Activated CD8-positive, alpha-beta memory T cell treated with anti-CD3 and anti-CD28 coated beads for 4 hours (primary cell): ENCODE data around the gene NSF.
"Not testable (repeated sequence)": the region's sequence is repeated elsewhere in the genome, so short reads cannot be mapped to it uniquely, and the experiment has no call there.

Source experiments
- DNase-seq, 2 donors: peaks; one replicate each; pipeline ENCODE4 v3.0.0-alpha.2; 2020; ENCODE audit warnings: low read depth in 2 of 2

Gene NSF

DNA sequence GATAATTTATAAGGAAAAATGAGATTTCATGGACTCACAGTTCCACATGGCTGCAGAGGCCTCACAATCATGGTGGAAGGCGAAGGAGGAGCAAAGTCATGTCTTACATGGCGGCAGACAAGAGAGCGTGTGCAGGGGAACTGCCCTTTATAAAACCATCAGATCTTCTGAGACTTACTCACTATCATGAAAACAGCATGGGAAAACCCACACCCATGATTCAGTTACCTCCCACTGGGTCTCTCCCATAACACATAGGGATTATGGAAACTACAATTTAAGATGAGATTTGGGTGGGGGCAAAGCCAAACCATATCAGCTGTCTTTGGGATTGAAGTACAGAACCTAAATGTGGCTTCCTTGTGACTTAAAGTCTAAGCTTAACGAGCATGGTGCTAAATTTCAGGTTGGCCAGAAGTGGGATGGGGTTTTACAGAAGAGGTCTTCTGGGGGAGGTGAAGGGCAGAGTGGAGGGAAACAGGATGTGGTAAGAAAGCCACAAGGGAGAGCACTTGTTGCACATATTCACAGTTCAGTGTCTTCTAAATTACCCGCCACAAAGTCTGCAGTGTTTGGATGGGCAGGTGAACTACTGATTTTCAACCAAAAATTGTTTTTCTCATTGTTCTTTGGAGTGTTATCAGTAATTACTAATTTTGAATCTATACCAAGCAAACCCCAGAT lies 38.4 kb downstream of the NSF start:
- DNase-seq, result not testable (repeated sequence)

DNA sequence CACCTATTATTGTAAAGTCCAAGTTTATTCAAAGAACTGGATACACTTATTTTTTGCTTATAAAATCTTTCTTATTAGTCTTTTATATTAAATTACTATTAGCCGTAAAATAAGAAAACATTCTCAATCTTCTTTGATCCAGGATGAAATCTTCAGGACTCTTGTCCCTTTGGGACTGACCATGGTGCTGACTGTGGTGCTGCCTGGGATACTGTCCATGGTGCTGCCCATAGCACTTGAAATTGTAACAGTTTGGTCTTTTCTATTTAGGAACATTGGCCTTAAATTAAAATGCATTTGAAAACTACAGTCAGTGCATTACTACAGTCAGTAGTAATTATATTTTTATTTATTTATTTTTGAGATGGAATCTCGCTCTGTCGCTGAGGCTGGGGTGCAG lies 41.7 kb downstream of the NSF start:
- DNase-seq, result not testable (repeated sequence)

DNA sequence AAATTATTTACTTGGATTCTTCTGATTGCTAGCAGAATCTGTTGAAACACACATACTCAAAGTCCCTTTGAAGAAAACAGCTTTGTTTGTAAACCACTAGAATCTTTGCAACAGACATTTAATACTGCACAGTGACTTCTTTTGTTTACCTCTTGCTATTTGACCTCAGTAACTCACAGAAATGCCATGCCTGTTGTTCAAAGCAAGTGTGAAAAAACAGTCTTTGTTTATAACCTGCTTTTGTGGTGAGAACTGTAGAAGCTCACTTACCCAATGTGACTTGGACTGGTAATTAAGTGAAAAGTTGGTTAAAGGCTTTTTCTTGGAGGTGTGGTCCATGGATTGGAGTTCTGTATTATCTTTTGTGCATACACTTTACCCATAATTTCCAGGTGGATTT lies 44.4 kb downstream of the NSF start:
- DNase-seq, result not testable (repeated sequence)

DNA sequence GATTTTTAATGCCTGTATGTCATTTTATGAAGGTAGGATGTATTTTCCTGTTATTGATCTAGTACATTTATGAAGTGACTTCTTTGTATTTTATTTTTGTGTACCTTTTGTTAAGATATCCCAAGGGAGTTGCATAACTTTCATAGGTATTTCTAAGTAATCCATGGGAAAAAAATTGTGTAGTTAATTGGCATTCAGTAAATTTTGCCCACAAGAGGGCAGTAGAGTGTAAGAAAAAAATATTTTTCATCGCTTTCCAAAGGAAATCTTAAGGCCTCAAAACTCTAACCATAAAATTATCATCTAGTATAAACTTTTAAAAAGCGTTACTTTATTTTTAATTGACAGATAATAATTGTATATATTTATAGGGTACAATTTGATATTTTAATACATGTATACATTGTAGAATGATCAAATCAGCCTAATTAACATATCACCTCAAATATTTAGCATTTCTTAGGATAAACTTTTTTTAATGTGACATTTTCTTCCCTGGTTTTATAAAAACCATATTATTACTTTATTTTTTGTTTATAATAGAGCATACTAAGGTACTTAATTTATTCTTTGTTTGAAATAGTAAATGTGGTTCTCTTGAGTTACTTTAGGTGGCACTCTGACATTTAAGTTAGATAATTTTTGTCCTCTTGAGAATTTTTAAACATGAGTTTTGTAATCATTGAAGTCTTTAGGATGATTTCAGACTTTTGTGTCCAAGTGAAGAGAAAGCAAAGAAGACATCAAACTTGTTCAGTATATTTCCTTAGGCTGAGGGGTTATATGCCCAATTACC lies 51.6 kb downstream of the NSF start:
- not testable (repeated sequence) for DNase-seq

DNA sequence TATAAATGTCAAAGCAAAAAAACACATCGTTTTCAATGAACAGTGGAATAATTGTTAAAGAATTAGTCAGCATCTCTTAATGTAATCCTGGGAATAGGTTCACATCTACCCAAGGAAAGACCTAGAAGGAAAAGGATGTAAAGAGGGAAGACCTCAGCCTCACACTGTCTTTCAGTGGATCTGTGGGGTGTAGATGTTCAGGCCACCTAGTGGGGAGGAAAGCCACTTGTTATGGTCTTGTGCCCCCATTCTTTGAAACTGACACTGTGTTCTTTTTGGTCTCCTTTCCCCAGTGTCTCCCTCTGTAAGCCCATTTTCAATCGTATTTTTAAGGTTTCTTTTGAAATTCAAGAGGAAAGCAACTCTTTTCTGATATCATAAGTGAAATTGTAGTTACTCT lies 56.8 kb downstream of the NSF start:
- DNase-seq, result not testable (repeated sequence)

DNA sequence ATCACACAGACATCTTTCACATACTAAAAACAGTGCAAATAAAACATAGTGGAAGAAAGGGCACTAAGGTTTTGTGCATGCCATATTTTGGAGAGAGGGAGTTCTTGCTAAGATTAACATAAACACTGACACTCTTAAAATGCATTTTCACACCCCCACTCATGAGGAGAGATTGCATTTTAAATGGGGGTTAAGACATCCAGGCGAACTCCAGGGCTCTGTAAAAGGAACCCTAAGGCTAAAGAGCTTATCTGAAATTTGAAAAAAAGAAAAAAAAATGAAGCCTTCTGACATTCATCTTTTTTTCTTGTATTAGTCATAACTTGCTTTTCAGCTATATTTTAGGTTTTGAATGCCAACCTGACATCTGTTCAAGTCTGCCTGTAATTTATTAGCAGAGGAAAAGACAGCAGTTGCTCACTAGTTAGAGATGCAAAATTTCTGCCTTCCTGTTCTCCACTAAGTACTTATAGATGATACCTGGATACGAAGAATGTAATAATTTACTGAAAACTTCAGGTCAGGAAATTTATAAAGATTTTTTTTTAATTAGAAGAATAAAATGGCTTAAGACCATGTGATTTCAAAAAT lies 57.3 kb downstream of the NSF start:
- not testable (repeated sequence) for DNase-seq

DNA sequence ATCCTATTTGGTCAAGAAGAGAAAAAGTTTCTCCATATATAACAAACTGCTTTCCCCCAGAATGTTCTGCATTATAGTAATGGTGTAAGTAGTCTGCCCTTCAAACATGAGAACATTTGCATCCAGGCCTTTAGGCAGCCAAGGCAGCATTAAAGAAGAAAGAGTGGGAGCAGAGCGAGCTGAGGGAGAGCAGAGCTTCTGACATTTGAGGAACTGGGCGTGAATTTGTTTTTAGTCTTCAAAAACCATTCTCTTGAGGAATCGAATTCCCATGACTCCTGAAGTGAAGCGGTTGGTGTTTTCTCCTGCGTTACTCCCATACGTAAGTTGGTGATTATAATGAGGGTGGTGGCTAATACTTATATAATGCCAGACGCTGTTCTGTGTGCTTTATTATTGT lies 58.8 kb downstream of the NSF start:
- DNase-seq, result not testable (repeated sequence)

DNA sequence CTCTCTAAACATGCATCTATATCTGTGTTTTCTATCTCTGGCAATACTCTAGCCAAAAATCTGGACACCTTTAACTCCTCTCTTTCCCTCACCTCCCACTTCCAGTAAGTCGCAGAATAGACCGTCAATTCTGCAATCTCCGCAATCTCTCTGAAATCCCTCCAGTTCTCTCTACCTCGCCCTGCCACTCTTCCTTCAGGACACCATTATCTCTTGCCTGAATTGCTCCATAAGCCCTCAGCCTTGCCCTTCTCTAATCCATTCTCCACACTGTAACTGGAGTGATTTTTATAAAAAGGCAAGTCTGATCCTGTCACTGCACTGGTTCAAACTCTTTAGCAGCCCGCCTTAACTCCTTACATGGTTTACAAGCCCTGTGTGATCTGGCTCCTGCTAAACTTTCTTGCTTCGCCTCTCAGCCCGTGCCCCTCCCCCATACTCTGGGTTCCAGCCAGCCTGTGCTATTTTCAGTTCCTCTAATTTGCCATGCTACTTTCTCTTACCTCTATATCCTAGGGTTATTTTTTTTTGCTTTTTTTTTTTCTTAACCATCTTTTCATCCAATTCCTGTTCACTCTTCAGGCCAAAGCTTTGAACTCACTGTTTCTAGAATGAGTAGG lies 61.7 kb downstream of the NSF start:
- DNase-seq, result not testable (repeated sequence)

DNA sequence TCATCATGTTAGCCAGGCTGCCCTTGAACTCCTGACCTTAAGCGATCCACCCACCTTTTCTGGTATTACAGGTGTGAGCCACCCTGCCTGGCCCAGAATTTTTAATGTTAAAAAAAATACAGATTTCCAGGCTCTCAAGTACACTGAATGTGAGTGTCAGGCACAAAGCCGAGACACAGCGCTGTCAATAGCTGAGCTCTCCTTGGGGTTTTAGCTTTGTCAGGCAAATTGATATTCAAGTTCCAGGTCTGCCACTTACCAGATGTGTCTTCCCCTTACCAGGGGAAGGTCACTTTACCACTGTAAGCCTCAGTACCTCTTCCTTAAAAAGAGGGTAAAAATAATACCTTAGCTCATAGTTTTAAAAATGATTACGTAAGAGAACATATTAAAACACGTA lies 67.8 kb downstream of the NSF start:
- not testable (repeated sequence) for DNase-seq

DNA sequence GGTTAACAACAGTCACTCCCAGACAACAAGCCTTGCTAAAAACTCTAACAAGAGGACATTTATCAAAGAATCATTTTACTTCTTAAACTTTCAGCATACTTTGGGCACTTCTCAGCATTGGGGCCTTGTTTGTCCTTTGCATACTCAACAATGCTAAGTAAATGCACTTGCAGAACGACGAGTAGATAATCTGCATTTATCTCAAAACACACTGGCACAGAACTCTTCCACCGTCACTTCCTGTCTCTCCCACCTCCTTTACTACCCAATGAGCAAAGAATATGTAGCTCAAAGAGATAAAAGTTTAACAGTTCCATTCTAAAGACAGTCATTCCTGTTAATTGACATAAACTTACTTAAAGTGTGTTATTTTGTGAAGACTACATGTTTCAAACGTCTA lies 69.2 kb downstream of the NSF start:
- DNase-seq, result not testable (repeated sequence)

DNA sequence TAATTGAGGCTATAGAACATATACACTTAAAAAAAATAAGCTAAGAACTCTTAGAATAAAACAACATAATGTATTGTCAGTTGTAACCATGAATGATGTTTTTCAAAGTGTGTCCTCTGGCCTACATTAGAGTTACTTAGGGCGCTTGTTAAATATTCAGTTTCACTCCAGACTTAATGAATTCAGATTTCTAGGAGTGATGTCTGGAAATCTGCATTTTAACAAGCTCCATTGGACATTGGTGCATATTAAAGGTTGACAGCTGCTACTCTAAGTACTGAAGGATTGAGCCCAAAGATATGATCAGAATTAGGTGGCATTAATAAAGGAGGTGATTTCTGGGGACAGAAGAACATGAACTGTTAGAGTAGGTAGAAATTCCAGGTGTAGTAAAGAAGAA lies 72.7 kb downstream of the NSF start:
- DNase-seq, result not testable (repeated sequence)

DNA sequence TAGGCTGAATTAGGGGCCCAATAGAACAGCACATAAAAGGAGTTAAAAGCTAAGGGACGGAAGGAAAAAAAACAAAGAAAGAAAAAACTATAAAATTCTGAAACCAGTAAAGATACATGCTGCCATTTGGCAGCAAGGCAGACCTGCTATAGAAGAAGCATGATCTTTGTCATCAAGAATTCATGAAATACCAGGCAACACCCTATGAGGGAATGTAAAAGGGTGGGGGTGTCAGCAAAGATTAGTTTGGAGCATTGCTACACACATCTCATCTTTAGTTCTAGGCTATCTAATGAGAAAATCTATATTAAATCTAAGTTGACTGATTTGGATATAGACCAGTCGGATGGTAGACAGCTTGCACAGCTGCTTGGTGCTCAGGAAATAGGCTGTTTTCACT lies 73.1 kb downstream of the NSF start:
- DNase-seq, result not testable (repeated sequence)

DNA sequence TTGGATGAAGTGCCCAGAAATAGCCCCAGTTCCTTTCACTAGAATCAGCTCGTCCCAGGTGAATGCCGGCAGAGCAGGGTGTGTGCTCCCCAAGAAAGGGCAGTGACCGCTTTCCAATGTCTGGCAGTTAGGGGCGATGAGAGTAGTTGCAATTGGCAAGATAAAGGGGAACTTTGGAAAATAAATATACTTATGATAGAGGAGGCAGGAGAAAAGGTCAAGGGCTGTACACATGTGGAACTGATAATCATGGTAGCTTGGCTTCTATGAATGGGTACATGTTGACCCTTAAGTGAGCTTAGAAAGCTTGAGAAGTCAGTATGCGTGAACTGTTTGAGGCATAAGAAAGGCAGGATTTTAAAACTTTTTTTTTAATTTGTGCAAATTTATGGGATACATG lies 75.5 kb downstream of the NSF start:
- DNase-seq, result not testable (repeated sequence)

DNA sequence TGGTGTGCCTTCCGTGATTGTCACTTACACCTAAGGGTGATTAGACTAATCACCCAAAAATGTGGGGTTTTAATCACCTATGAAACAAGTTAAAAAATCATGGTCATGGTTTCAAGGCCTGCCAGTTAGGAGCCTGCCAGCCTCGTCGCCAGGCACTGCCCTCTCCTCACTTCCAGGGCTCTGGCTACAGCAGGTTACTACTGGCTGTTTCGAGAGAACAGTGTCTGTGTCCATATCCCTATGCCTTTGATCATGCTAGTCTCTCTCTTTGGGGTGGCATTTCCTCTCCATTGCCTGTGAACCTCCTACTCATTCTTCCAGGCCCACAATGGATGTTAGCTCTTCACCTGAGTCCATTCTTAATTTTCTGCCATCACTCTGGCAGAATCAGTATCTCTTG lies 80.3 kb downstream of the NSF start:
- not testable (repeated sequence) for DNase-seq

DNA sequence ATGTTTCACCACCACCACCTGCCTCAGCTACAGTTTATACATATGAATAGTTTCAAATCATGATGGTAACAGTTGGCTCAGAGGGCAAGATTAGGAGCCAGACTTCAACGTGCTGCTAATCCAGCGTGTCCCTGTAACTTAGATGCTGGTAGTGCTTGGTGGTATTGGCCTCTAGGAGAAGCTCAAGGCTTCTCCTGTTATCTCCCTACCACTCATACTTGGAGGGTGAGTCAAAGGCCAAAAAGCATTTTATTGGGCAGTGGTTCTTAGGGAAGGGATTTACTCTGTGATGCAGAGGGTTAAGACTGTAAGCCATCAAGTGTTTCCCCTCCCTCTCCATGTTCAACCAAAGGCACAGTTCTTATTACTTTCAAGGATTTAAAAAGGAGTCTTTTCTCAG lies 82.3 kb downstream of the NSF start:
- DNase-seq, result not testable (repeated sequence)

DNA sequence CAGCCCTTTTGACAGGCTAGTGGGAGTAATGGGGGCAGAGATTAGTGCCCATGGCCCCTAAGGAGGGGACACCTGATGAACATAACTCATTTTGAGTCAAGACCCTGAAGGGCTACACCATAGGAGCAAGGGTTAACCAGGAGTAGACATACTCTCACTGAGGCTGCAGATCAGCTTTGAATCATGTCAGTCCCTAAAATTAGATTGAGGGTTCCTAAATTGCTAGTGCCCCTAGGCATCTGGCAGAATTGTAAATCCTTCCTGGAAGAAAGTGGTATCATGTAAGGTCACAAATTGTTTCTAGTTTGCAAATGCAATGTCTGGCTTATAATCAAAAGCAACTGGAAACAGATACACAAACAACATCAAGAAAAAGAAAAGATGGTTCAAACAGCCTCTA lies 87.3 kb downstream of the NSF start:
- DNase-seq, result not testable (repeated sequence)

DNA sequence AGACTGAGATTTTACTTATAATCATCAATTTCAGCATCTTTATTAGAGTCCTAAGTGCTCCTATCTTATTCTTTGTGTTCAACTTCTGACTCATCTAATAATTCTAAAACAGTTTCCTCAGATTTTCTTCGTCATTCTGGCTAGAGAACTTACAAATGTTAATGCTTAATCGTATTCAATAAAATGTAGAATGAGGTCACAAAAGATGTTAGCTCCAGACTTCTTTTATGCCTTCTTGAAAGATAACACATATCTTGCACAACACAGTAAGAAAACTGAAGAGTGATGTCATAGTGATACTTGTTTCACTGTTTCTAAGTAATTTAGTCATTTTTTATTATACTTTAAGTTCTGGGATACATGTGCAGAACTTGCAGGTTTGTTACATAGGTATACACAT lies 93.2 kb downstream of the NSF start:
- not testable (repeated sequence) for DNase-seq

DNA sequence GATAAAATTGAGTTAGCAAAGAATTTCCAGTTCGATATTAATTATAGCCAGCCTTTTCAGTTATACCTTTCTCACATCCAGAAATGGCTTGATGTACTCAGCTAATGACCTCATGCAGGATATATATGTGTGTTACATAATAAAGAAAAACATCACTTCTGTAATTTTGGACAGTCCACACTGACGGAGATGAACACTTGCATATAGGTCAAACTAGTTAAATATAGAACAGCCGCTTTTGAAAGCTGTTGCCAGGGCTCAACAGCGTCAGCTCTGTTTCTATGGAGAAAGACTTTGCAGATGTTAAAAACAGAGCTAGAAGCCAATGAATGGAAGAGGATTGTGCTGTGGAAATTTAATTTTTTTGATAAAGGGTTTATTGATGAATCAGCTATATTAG lies 94.8 kb downstream of the NSF start:
- not testable (repeated sequence) for DNase-seq

DNA sequence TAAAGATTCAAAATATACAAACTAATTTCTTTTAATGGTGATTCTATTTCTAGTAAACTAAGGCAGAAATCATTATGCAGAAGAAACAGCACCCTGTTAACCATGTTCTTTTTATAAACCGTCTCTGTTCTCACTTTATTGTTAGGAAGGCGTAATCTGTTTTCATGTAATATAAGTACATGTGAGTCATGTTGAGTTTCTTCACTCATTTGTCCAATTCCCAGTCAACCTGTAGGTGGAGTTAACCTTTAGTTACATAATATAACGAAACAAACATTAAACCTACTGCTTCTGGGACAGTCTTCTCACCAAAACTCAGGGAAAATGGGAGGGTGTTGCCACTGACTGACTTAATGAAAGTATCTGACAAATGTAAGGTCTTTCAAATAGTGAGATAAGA lies 101.7 kb downstream of the NSF start:
- not testable (repeated sequence) for DNase-seq

DNA sequence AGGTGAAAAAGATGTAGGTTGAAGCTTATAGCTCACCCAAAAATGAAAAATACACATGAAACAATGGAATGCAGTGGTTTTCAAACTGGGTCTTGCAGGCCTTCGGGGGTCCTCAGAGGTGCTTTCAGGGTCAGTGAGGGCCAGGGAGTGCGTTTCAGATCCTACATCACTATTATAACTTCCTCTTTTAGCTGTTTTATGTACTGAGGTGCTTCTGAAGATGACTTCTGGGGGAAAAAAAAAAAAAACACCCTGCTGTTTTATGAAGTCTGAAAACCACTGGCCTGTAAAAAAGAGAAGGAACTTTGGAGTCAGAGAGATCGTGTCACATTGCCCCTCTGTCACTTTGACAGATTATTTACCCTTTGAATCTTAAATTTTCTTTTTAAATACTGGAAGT lies 102.8 kb downstream of the NSF start:
- not testable (repeated sequence) for DNase-seq

DNA sequence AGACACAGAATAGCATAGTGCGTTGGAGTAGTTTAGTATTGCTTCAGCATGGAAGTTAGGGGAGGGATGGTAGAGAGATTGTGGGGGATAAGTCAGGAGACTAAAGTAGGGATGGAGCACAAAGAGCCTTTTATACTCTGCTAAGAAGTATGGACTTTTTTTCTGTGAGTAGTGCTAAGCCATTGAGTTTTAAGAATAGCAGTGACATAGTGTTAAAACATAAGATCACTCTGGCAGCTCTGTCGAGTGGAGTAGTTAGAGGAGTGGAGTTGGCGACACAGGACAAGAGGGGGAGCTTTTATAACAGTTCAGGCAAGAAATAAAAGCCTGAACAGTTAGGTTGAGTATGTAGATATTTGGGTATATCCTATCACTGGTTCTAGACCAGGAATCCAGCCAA lies 106.1 kb downstream of the NSF start:
- not testable (repeated sequence) for DNase-seq

DNA sequence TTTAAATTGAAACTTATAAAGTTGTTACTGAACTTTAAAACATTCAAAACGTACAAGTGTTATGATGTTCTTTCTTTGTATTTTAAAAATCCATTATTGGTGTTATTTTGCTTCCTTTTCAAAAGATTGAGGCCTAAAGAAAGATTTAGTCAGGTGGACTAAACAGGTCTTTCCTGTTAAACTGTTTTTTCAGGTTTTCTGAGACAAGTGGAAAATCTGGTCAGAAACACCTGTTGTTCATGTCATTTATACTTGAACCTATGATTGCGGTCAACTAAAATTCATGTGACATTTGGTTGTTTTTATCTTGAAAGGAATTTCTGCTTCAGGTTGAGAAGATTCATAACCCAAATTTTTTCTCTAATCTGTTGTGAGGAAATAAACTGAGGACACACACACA lies 108.5 kb downstream of the NSF start:
- not testable (repeated sequence) for DNase-seq
